ENCODE data around the gene NALF2. TPM values are rescaled to one million over a fixed set of nuclear protein-coding genes. Genes with fewer than 3 reads are reported as not detected.
A peak's percentile ranks its signal among the peaks of the same experiment; 100 is the strongest.

NALF2 gene
- total RNA-seq, 5 donors from 2014 or later (not counting 1 experiment from before 2014, with no cell fraction given), result 0.13 to 0.23 (median 0.16) TPM

GRCh38 chrX:69493766-69494165 lies 10.4 kb upstream of the NALF2 start:
- Mint-ChIP-seq H3K27me3 (peaks cover 10 to 46% of the 10 kb centered on the region in 2 donors), H3K27ac (no peak overlapping the region), H3K4me1 (no peaks in the 10 kb centered on the region), H3K36me3 (no peaks in the 10 kb centered on the region), H3K4me3 (no peak overlapping the region), H3K9me3 (no peaks in the 10 kb centered on the region)
- no peaks in the 10 kb centered on the region for H3K27me3 ChIP-seq (replicated peaks in 1 of 2; ENCODE audit: control insufficient read depth in 2 of 2, extremely low read depth in 1 of 2, insufficient read depth in 2 of 2, low read length in 1 of 2)
- no peak for ATAC-seq (replicated peaks in 1 of 4)
- no peaks in the 10 kb centered on the region for H3K4me1 ChIP-seq (ENCODE audit: control insufficient read depth in 1 of 2, extremely low read depth in 1 of 2, insufficient read depth in 2 of 2, low read length in 2 of 2)
- no peak for DNase-seq
- WGBS (ENCODE audit: insufficient coverage), result no CpG with 5 or more reads among the region's 1 CpG
- H3K36me3 ChIP-seq (ENCODE audit: control insufficient read depth in 2 of 2, extremely low read depth in 1 of 2, insufficient read depth in 1 of 2, low read length in 1 of 2), result no peaks in the 10 kb centered on the region
- ChIA-PET POLR2A (no interaction called here), CTCF (no interaction called here)
- no peak overlapping the region for H3K4me3 ChIP-seq (ENCODE audit: control insufficient read depth in 1 of 2, extremely low read depth in 1 of 2, low read length in 1 of 2)
- H3K9me3 ChIP-seq, result no peaks in the 10 kb centered on the region
- H3K27ac ChIP-seq (ENCODE audit: low read length), result no peak overlapping the region

GRCh38 chrX:69496183-69496582 lies 7.9 kb upstream of the NALF2 start:
- Mint-ChIP-seq H3K36me3 (no peaks in the 10 kb centered on the region), H3K9me3 (no peaks in the 10 kb centered on the region), H3K4me3 (no peak overlapping the region), H3K4me1 (no peaks in the 10 kb centered on the region), H3K27me3 (peaks cover 4 to 33% of the 10 kb centered on the region in 2 donors), H3K27ac (no peak overlapping the region)
- H3K27ac ChIP-seq (ENCODE audit: low read length), result no peak overlapping the region
- peaks cover 0 to 3% of the 10 kb centered on the region in 2 experiments for H3K27me3 ChIP-seq (replicated peaks in 1 of 2; ENCODE audit: control insufficient read depth in 2 of 2, extremely low read depth in 1 of 2, insufficient read depth in 2 of 2, low read length in 1 of 2)
- no peaks in the 10 kb centered on the region for H3K9me3 ChIP-seq
- WGBS (ENCODE audit: insufficient coverage), result no CpG with 5 or more reads among the region's 1 CpG
- H3K4me1 ChIP-seq (ENCODE audit: control insufficient read depth in 1 of 2, extremely low read depth in 1 of 2, insufficient read depth in 2 of 2, low read length in 2 of 2), result no peaks in the 10 kb centered on the region
- ATAC-seq (replicated peaks in 1 of 4), result no peak
- no peak overlapping the region for H3K4me3 ChIP-seq (ENCODE audit: control insufficient read depth in 1 of 2, extremely low read depth in 1 of 2, low read length in 1 of 2)
- DNase-seq, result no peak
- no peaks in the 10 kb centered on the region for H3K36me3 ChIP-seq (ENCODE audit: control insufficient read depth in 2 of 2, extremely low read depth in 1 of 2, insufficient read depth in 1 of 2, low read length in 1 of 2)
- CTCF ChIA-PET, result interaction anchor here in 1 of 2 donors (0.6 kb wide), 1 partner anchor 474 kb away, joined by 3 read pairs; no protein-coding TSS in a partner anchor
- POLR2A ChIA-PET, result no interaction called here

GRCh38 chrX:69501429-69501828 lies 2.7 kb upstream of the NALF2 start:
- Mint-ChIP-seq H3K27ac (no peak overlapping the region), H3K4me3 (no peak overlapping the region), H3K4me1 (peaks cover 0 to 7% (median 2%) of the 10 kb centered on the region in 3 donors), H3K9me3 (no peaks in the 10 kb centered on the region), H3K27me3 (peaks cover 5 to 15% of the 10 kb centered on the region in 2 donors), H3K36me3 (no peaks in the 10 kb centered on the region)
- DNase-seq (no peak), ATAC-seq (replicated peaks in 1 of 4) (no peak)
- 83% methylated on average over 2 of the region's 3 CpGs for WGBS (ENCODE audit: insufficient coverage)
- ChIA-PET POLR2A (no interaction called here), CTCF (no interaction called here)
- no peaks in the 10 kb centered on the region for H3K9me3 ChIP-seq
- peaks cover 0 to 3% of the 10 kb centered on the region in 2 experiments for H3K4me1 ChIP-seq (ENCODE audit: control insufficient read depth in 1 of 2, extremely low read depth in 1 of 2, insufficient read depth in 2 of 2, low read length in 2 of 2)
- H3K27me3 ChIP-seq (replicated peaks in 1 of 2; ENCODE audit: control insufficient read depth in 2 of 2, extremely low read depth in 1 of 2, insufficient read depth in 2 of 2, low read length in 1 of 2), result peaks cover 0 to 16% of the 10 kb centered on the region in 2 experiments
- no peak overlapping the region for H3K27ac ChIP-seq (ENCODE audit: low read length)
- no peaks in the 10 kb centered on the region for H3K36me3 ChIP-seq (ENCODE audit: control insufficient read depth in 2 of 2, extremely low read depth in 1 of 2, insufficient read depth in 1 of 2, low read length in 1 of 2)
- no peak overlapping the region for H3K4me3 ChIP-seq (ENCODE audit: control insufficient read depth in 1 of 2, extremely low read depth in 1 of 2, low read length in 1 of 2)

- DNase-seq, result no peak
- peak overlapping the region in 2 of 3 donors; percentile 0 to 52 for H3K4me3 Mint-ChIP-seq
Observed at GRCh38 chrX:69503228-69503781, 821 bp upstream of the NALF2 start.

GRCh38 chrX:69504626-69505612 lies 793 bp downstream of the NALF2 start:
- no peak overlapping the region for H3K27ac ChIP-seq (ENCODE audit: low read length)
- H3K27me3 Mint-ChIP-seq, result peaks cover 24% of the 10 kb centered on the region in 2 donors
- peak overlapping the region in 2 of 3 donors; percentile 61 to 72 for H3K4me3 Mint-ChIP-seq
- H3K4me3 ChIP-seq (ENCODE audit: control insufficient read depth in 1 of 2, extremely low read depth in 1 of 2, low read length in 1 of 2), result no peak overlapping the region
- 2% methylated on average over 99 of the region's 146 CpGs for WGBS (ENCODE audit: insufficient coverage)
- CTCF ChIA-PET, result no interaction called here
- H3K27me3 ChIP-seq (replicated peaks in 1 of 2; ENCODE audit: control insufficient read depth in 2 of 2, extremely low read depth in 1 of 2, insufficient read depth in 2 of 2, low read length in 1 of 2), result peaks cover 0 to 36% of the 10 kb centered on the region in 2 experiments
- no peak overlapping the region for H3K27ac Mint-ChIP-seq
- ATAC-seq (replicated peaks in 1 of 4), result no peak
- peaks cover 0 to 9% (median 2%) of the 10 kb centered on the region in 3 donors for H3K4me1 Mint-ChIP-seq
- no peaks in the 10 kb centered on the region for H3K9me3 Mint-ChIP-seq
- no peaks in the 10 kb centered on the region for H3K9me3 ChIP-seq
- no peaks in the 10 kb centered on the region for H3K36me3 Mint-ChIP-seq
- peaks cover 0 to 3% of the 10 kb centered on the region in 2 experiments for H3K4me1 ChIP-seq (ENCODE audit: control insufficient read depth in 1 of 2, extremely low read depth in 1 of 2, insufficient read depth in 2 of 2, low read length in 2 of 2)
- no peaks in the 10 kb centered on the region for H3K36me3 ChIP-seq (ENCODE audit: control insufficient read depth in 2 of 2, extremely low read depth in 1 of 2, insufficient read depth in 1 of 2, low read length in 1 of 2)
- no peak for DNase-seq
- POLR2A ChIA-PET, result no interaction called here

More at GRCh38 chrX:69503228-69503781, 821 bp upstream of the NALF2 start:
- H3K9me3 Mint-ChIP-seq, result no peaks in the 10 kb centered on the region
- no peak overlapping the region for H3K4me3 ChIP-seq (ENCODE audit: control insufficient read depth in 1 of 2, extremely low read depth in 1 of 2, low read length in 1 of 2)
- H3K36me3 Mint-ChIP-seq, result no peaks in the 10 kb centered on the region
- H3K36me3 ChIP-seq (ENCODE audit: control insufficient read depth in 2 of 2, extremely low read depth in 1 of 2, insufficient read depth in 1 of 2, low read length in 1 of 2), result no peaks in the 10 kb centered on the region
- no peaks in the 10 kb centered on the region for H3K9me3 ChIP-seq
- no peak overlapping the region for H3K27ac ChIP-seq (ENCODE audit: low read length)
- peaks cover 0 to 3% of the 10 kb centered on the region in 2 experiments for H3K4me1 ChIP-seq (ENCODE audit: control insufficient read depth in 1 of 2, extremely low read depth in 1 of 2, insufficient read depth in 2 of 2, low read length in 2 of 2)
- ChIA-PET CTCF (interaction anchor here in 1 of 2 donors (0.6 kb wide), 3 partner anchors 36 to 169 kb away, joined by 3 to 5 read pairs (median 3); no protein-coding TSS in a partner anchor), POLR2A (no interaction called here)
- WGBS (ENCODE audit: insufficient coverage), result no CpG with 5 or more reads among the region's 16 CpGs
- H3K4me1 Mint-ChIP-seq, result peaks cover 0 to 9% (median 2%) of the 10 kb centered on the region in 3 donors
- H3K27me3 Mint-ChIP-seq, result peaks cover 14 to 24% of the 10 kb centered on the region in 2 donors
- ATAC-seq (replicated peaks in 1 of 4), result peak in 1 of 4 experiments; percentile 32
- peaks cover 0 to 28% of the 10 kb centered on the region in 2 experiments for H3K27me3 ChIP-seq (replicated peaks in 1 of 2; ENCODE audit: control insufficient read depth in 2 of 2, extremely low read depth in 1 of 2, insufficient read depth in 2 of 2, low read length in 1 of 2)
- H3K27ac Mint-ChIP-seq, result no peak overlapping the region

GRCh38 chrX:69505772-69506616 lies 1.9 kb downstream of the NALF2 start:
- Mint-ChIP-seq H3K9me3 (no peaks in the 10 kb centered on the region), H3K4me3 (peak overlapping the region; percentile 56 to 72 (median 58)), H3K4me1 (peaks cover 0 to 9% (median 2%) of the 10 kb centered on the region in 3 donors), H3K27ac (no peak overlapping the region), H3K27me3 (peaks cover 27 to 29% of the 10 kb centered on the region in 2 donors), H3K36me3 (no peaks in the 10 kb centered on the region)
- peaks cover 0 to 35% of the 10 kb centered on the region in 2 experiments for H3K27me3 ChIP-seq (replicated peaks in 1 of 2; ENCODE audit: control insufficient read depth in 2 of 2, extremely low read depth in 1 of 2, insufficient read depth in 2 of 2, low read length in 1 of 2)
- DNase-seq (no peak), ATAC-seq (replicated peaks in 1 of 4) (no peak)
- POLR2A ChIA-PET, result no interaction called here
- WGBS (ENCODE audit: insufficient coverage), result 8% methylated on average over 15 of the region's 36 CpGs
- peaks cover 0 to 3% of the 10 kb centered on the region in 2 experiments for H3K4me1 ChIP-seq (ENCODE audit: control insufficient read depth in 1 of 2, extremely low read depth in 1 of 2, insufficient read depth in 2 of 2, low read length in 2 of 2)
- H3K36me3 ChIP-seq (ENCODE audit: control insufficient read depth in 2 of 2, extremely low read depth in 1 of 2, insufficient read depth in 1 of 2, low read length in 1 of 2), result no peaks in the 10 kb centered on the region
- H3K27ac ChIP-seq (ENCODE audit: low read length), result no peak overlapping the region
- H3K4me3 ChIP-seq (ENCODE audit: control insufficient read depth in 1 of 2, extremely low read depth in 1 of 2, low read length in 1 of 2), result no peak overlapping the region
- H3K9me3 ChIP-seq, result no peaks in the 10 kb centered on the region
- CTCF ChIA-PET, result no interaction called here
